Peyer's patch (tissue), 4 donors: ENCODE data around the gene MYO18B. TPM values are rescaled to one million over a fixed set of nuclear protein-coding genes. Genes with fewer than 3 reads are reported as not detected.

Source experiments
- DNase-seq, 3 donors: peaks; one replicate each; pipeline ENCODE4 v3.0.0-alpha.2; 2017 to 2019
- H3K27ac ChIP-seq, 4 donors: fragments of 200-600 bp; sonication (generic); one replicate each; pipeline ENCODE4 v1.5.1; 2016 to 2019
- H3K27me3 ChIP-seq, 2 donors: fragments of 200-600 bp; sonication (generic); one replicate each; pipeline ENCODE4 v1.5.1; 2019
- H3K36me3 ChIP-seq, 3 donors: fragments of 200-600 bp; sonication (generic); one replicate each; pipeline ENCODE4 v1.5.1; 2016 to 2019
- H3K4me1 ChIP-seq, 4 donors: fragments of 200-600 bp; sonication (generic); one replicate each; pipeline ENCODE4 v1.5.1; 2016 to 2019
- H3K4me3 ChIP-seq, 4 donors: fragments of 200-600 bp; sonication (generic); 1 replicate in 3 of 4; 2 replicates in 1 of 4; pipeline ENCODE4 v1.5.1; 2016 to 2019; ENCODE audit warnings: mild to moderate bottlenecking in 1 of 4
- H3K9me3 ChIP-seq, 4 donors: fragments of 200-600 bp; sonication (generic); one replicate each; pipeline ENCODE4 v1.5.1; 2016 to 2019; ENCODE audit warnings: mild to moderate bottlenecking in 1 of 4
- POLR2A ChIP-seq, 2 donors: fragments of 450-650 bp; IDR thresholded peaks; one replicate each; pipeline ENCODE4 v1.5.1; 2017; ENCODE audit warnings: antibody characterized with exemption in 2 of 2, mild to moderate bottlenecking in 2 of 2, moderate library complexity in 2 of 2
- total RNA-seq, 4 donors: library from RNA; depleted of rRNA; stranded (reverse); fragments of >200 nt; gene quantifications; one replicate each; pipeline ENCODE4 v1.1.0, GENCODE V29; 2016
- TF ChIP-seq, protein P1 (sequence below), 6 experiments: fragments of 450-650 bp in 4 of 6; fragments of 200-600 bp in 2 of 6; sonication (generic) in 1 of 6; IDR thresholded peaks; one replicate each; pipeline ENCODE4 v1.5.1; 2017 to 2019; ENCODE audit warnings: antibody characterized with exemption in 6 of 6, mild to moderate bottlenecking in 3 of 6, moderate library complexity in 1 of 6

Gene MYO18B
- total RNA-seq, 4 donors from 2014 or later: 0.28 to 0.83 TPM; not detected in 2

GRCh38 chr22:25747245-25747944 is 5.4 kb downstream of the MYO18B start:
- Histone ChIP-seq H3K36me3 (no peaks in the 10 kb centered on the region), H3K27ac (peak overlapping the region in 1 of 4 donors; percentile 62), H3K4me1 (no peaks in the 10 kb centered on the region), H3K4me3 (no peak overlapping the region), H3K9me3 (no peaks in the 10 kb centered on the region), H3K27me3 (no peaks in the 10 kb centered on the region)
- DNase-seq: peak in 1 of 3 donors; percentile 76
- TF ChIP-seq, protein P1, sequence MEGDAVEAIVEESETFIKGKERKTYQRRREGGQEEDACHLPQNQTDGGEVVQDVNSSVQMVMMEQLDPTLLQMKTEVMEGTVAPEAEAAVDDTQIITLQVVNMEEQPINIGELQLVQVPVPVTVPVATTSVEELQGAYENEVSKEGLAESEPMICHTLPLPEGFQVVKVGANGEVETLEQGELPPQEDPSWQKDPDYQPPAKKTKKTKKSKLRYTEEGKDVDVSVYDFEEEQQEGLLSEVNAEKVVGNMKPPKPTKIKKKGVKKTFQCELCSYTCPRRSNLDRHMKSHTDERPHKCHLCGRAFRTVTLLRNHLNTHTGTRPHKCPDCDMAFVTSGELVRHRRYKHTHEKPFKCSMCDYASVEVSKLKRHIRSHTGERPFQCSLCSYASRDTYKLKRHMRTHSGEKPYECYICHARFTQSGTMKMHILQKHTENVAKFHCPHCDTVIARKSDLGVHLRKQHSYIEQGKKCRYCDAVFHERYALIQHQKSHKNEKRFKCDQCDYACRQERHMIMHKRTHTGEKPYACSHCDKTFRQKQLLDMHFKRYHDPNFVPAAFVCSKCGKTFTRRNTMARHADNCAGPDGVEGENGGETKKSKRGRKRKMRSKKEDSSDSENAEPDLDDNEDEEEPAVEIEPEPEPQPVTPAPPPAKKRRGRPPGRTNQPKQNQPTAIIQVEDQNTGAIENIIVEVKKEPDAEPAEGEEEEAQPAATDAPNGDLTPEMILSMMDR (IDR thresholded peaks at IDR 0.05): no peak
- TF ChIP-seq POLR2A (IDR thresholded peaks at IDR 0.05): no peak

DNA sequence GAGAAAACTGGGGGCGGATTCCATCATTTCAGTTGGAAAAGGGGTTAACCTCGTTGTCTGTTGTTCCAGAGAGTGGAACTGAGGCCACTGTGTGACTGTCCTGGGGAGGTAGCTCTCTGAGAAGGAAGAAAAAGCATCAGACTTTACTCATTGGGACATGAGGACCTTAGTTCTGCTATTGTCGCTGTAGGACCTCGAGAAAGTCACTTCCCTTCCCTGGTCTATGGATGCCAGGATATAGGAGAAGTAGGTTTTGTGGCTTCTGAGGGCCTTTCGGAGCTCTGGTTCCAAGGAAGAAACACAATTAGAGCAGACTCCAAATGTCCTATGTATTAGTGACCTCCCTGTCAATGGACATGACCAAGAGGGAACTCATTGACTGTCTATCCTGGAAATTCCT is 6.2 kb downstream of the MYO18B start:
- Histone ChIP-seq H3K9me3 (no peaks in the 10 kb centered on the region), H3K27ac (peak overlapping the region in 1 of 4 donors; percentile 62), H3K36me3 (no peaks in the 10 kb centered on the region), H3K4me3 (no peak overlapping the region), H3K4me1 (no peaks in the 10 kb centered on the region), H3K27me3 (no peaks in the 10 kb centered on the region)
- TF ChIP-seq POLR2A (IDR thresholded peaks at IDR 0.05): no peak
- TF ChIP-seq, protein P1 (IDR thresholded peaks at IDR 0.05): no peak
- no peak for DNase-seq

DNA sequence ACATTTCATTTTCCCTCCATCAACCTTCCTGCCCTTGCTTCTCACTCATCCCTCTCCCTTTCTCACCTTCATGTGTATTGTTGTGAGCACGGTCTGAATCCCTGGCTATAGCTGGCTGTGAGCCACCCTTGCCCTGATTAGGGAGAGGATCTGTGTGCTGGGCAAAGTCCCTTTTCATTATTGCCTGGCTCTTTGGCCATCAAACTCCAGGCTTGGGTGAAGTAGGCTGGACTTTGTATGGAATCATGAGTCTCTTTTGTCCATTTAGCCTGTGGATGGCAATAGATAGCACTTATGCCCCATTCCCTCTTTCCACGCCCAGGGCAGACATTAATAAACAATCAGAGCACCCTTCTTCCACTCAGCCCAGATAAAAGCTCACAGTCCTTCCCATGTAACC is 6.7 kb downstream of the MYO18B start:
- H3K9me3 ChIP-seq: no peaks in the 10 kb centered on the region
- no peaks in the 10 kb centered on the region for H3K4me1 ChIP-seq
- DNase-seq: peak in 1 of 3 donors; percentile 82
- peak overlapping the region in 1 of 4 donors; percentile 62 for H3K27ac ChIP-seq
- TF ChIP-seq POLR2A (IDR thresholded peaks at IDR 0.05): no peak
- TF ChIP-seq, protein P1 (IDR thresholded peaks at IDR 0.05): peak in 1 of 6 experiments; percentile 10
- H3K4me3 ChIP-seq: no peak overlapping the region
- H3K27me3 ChIP-seq: no peaks in the 10 kb centered on the region
- H3K36me3 ChIP-seq: no peaks in the 10 kb centered on the region

- no peaks in the 10 kb centered on the region for H3K4me1 ChIP-seq
- H3K36me3 ChIP-seq: no peaks in the 10 kb centered on the region
- H3K27me3 ChIP-seq: no peaks in the 10 kb centered on the region
- H3K27ac ChIP-seq: peak overlapping the region in 1 of 4 donors; percentile 62
- DNase-seq: no peak
- TF ChIP-seq, protein P1 (IDR thresholded peaks at IDR 0.05): no peak
- no peak for TF ChIP-seq POLR2A (IDR thresholded peaks at IDR 0.05)
- no peaks in the 10 kb centered on the region for H3K9me3 ChIP-seq
- no peak overlapping the region for H3K4me3 ChIP-seq
Measured at GRCh38 chr22:25749420-25750169, 7.6 kb downstream of the MYO18B start.

GRCh38 chr22:25750569-25751173 is 8.7 kb downstream of the MYO18B start:
- Histone ChIP-seq H3K27me3 (no peaks in the 10 kb centered on the region), H3K4me3 (no peak overlapping the region), H3K9me3 (no peaks in the 10 kb centered on the region), H3K27ac (no peak overlapping the region), H3K4me1 (no peaks in the 10 kb centered on the region), H3K36me3 (no peaks in the 10 kb centered on the region)
- DNase-seq: no peak
- TF ChIP-seq, protein P1 (IDR thresholded peaks at IDR 0.05): no peak
- no peak for TF ChIP-seq POLR2A (IDR thresholded peaks at IDR 0.05)
